Right hindlimb (tissue), 1 donor: ENCODE results near the gene PRKN.

Experiments
- DNase-seq: peaks from one replicate; pipeline ENCODE4 v3.0.0-alpha.2; 2018

PRKN gene

GRCh38 chr6:162528538-162528937 lies 199.0 kb downstream of the PRKN start:
- DNase-seq = no peak

DNA sequence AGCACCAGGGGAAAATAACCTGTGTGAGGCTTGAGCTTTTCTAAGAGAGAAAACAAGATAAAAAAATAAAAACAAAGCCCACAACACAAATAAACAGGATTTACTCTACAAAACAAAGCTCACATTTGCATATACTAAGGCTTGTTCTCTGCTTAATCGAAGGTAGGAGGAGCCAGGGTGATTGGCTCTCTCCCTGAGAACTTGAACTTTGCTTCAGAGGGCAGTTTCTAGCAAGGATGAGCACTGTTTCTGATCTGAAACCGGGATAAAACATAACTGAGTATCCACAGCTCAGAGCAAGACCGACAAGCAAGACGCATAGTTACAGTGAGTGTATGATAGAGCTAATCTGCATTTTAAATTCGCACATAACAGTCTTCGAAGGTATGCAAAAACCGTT lies 200.6 kb downstream of the PRKN start:
- DNase-seq = no peak

DNA sequence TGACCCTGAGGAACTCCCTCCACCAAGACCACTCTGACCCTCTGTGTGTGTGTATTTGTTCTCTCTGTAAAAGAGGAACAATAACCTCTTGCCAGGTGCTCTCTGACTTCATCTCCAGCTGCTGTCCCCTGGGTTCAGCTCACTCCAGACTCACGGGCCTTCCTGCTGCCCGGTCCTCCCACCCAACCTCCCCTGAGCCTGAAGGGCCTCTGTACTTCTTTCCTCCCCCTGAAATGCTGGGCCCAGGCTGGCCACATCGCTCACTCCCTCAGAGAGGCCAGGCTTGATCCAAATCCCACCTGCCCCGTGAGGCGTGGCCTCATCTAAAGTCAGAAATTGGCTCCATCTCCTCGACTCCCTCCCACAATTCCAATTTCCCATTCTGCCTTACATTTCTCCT lies 202.4 kb downstream of the PRKN start:
- DNase-seq = peak; percentile 82

DNA sequence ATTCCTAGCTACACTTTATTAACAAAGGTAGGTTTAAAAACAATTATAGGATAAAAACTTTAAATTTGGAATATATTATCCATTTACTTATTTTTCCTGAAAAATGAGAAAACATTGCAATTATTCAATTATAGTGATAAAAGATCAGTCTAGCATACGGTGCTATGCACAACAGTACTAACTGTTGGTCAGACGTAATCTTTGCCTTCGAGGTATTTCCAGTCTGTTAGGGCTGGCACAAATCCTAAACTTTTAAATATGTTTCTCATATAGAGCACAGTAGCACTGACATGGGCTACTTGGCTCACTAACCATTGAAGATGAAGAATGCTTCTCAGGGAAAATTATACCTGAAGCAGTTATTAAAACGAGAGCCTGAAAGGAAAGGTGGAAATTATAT lies 214.8 kb downstream of the PRKN start:
- no peak for DNase-seq

DNA sequence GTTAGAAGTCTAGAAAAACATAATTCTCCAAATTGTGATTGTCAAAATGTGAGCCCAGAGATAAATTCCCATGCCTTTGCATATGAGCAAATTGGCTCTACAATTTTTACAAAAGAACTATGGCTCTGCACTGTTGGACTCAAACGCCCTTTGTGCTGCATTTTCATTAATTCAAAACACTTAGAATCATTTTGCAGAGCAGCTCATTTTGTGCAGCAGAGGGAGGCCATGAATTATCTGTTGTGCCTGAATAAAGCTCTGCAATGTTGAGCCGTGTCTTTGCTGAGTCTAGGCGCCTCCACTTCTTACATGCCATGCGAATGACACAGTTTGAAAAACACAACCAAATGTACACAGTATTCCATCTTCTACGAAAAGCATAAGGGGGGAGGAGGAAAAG lies 230.2 kb downstream of the PRKN start:
- DNase-seq = no peak

DNA sequence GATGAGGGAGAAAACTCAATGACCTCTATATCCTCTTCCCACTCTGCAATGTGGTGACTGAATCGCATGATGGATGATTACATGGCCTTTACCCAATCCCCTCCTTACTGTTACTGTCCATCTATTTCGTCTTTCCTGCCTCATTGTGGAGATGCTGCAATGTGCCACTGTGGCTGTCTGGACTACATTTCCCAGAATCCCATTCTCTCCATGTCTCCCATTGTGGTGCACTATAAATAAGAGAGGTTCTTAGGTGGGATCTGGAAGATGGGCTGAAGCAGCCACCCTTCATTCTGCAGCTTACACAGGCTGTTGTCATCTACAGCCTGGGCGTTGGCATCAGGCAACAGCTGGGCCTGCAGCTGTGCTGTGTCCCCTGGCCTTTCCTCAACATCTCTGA lies 233.6 kb downstream of the PRKN start:
- DNase-seq = no peak

DNA sequence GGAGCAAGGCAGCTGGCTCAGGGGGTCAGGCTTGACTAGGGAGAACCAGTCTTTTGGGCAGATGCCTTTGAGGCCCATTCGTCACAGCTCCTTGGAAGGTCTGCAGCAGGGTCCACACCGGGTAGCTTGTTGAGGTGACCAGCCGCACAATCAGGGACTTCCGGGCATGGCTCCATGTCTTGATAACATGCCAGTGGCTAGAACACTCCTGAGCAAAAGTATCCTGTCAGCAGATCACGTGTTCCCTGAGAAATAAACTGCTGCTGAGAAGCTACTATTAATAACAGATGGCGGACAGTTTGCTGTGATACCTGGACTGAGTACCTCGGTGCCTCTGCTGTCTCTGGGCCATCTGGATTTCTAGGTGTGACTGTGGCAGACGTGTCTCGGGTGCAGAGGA lies 235.9 kb downstream of the PRKN start:
- no peak for DNase-seq

DNA sequence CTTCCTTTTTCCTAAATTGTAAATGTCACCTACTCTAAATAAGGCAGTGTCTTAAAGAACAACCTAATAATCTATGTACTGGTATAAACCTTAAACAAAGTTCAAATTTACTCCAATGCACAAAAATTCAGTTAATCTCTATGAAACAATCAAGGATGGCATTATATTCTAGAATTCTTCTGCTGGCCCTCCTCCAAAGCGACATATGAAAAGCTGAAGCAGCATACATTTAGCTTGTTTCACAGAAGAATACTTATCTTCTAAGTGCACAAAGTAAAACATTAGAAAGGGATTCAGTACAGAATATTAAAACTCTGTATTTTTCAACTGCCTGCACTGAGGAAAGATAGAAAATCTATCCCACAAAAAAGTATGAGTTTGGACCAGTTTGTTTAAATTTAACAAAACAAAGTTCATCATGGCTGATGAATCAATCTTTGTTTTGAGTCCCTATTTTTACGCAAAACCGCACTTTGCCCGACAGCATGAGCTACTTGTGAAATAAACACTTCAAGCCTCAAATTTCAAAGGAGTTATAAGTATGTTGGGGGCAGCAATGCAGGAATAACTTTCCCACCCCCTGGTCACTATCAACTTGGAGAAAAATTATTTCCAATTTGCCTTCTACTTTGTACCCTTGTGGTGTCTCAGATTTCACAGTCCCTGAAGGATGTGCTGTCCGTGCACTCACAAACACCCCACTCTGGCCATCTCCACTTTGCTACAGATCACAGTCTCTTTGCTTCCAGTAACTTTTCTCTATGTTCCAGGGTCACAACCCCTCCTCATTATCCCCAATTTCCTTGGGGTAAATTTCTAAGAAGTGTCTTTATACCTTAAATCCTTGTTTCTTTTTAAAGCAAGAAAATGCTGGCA lies 238.2 kb downstream of the PRKN start:
- no peak for DNase-seq

DNA sequence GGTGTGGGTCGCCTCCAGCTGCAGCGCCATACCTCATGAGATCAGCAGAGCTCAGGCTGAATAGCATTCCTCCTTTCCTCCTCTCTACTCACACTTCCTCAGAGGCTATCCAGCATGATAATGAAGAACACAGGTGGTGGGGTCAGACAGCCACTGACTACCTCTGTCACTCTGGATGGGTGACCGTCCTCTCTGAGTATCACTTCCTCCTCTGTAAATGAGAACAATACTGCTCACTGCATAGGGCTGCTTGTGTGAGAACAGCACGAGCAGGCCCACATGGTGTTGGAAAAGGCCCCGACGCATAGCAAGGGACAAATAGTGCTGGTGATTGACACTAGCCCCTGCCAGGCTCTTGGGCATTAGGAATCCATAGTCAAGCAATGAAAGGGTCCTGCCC lies 239.1 kb downstream of the PRKN start:
- DNase-seq = no peak

DNA sequence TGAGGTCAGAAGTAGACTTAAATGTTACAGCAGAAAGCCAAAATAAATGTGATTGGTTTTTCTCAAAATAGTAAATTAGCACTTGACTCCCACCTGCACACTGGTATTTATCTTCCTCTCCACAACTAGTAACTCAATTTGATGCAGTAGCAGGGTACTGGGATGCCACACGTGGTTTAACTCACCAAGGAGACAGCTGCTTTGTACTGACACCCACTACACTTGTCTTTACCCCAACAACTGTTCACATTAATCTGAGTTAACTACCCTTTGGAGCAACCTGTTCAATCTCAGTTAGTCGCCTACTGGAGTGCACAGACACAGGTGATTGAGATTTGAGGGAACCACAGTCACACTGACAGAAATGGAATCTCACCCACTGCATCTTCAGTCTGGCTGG lies 242.1 kb downstream of the PRKN start:
- no peak for DNase-seq

DNA sequence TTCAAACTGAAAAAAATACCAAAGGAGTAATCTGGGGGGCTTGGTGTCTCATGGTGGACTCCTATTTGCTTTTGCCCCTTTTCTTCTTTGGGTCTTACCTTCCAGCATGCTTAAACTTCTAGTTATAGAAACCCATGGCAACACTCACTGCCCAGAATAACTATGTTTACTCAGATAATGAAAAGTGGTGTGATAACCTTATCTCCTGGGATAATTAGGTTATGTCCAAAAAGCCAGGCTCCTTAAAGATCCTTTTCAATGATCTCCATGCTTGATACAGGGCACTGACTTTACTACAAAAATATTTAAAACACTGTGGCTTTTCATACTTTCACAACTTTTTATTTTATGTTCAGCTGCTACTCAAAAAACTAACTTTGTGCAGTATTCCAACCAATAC lies 245.6 kb downstream of the PRKN start:
- DNase-seq = no peak

DNA sequence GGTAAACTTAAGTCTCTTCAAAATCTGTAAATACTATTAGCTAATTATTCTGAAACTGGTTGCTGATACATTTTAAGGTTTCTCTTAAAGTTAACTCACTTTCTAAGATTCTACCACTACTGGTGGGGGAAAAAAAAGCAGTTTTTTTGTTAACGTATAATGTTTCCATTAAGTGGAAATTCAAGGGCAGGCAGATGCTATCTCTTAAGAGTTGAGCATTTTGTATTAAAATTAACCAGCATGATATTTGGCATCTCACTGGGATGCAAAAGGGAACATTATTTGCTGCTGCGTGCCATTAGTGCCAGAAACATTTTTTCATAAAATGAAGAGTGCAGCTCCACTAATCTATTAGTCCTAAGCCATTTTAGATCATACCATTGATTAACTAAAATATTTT lies 246.2 kb downstream of the PRKN start:
- no peak for DNase-seq

DNA sequence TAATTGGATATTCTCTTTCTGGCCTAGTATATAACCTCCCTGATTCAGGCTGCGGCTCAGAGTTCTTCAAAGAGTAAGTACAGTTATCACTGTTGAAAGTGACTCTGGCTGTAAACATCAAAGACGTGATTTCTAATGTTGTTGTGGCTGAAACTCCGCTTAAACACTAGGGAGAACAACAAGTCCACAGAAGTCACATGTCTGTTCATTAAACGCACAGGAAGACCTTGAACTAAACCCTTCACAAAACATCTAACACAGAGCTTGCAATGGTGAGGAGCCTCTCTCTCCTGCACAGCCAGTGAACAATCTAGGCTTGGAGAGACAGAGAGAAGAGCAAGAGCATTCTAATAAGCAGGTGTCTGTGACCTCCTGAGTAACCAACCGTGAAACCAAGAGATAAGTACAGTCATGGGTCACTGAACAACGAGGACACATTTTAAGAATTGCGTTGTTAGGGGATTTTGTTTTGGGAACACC lies 249.3 kb downstream of the PRKN start:
- DNase-seq = no peak

- DNase-seq = no peak
Measured at GRCh38 chr6:162474722-162475121, 252.8 kb downstream of the PRKN start.

- DNase-seq = no peak
Measured at GRCh38 chr6:162471842-162472241, 255.7 kb downstream of the PRKN start.

GRCh38 chr6:162468326-162468725 lies 259.2 kb downstream of the PRKN start:
- DNase-seq = peak; percentile 38

DNA sequence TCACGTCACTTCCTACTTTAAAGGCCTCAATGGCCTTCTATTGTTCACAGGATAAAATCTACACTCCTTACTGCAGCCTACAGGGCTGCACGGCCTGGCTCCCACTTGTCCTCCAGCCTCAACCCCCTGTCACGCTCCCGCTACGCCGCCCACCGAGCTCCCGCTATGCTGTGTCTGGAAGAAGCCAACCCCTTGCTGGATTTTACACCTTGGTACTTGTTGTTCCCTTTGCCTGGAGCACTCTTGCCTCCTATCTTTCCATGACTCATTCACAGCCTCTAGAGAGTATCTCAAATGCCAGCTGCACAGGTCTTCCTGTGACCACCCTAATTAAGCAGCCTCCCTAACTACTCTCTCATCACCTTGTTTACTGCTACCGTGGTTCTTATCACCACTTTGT lies 259.9 kb downstream of the PRKN start:
- DNase-seq = no peak

DNA sequence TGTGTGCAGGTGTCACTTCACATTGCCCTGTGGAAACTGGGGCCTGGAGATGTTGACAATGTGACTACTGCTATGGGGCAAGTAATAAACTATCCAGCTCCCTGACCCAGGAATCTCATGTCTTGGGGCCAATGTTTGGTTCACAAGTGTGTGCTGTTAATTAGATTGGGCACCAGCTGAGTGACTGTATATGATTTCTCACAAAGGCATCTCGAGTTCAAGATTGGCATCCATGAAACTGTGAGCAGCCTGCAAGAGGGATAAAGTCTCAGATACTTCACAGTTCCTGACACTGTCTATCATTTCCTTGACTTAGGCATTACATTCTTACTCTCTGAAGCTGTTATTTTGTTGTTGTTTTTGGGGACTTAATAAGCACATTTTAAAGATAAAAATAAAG lies 264.0 kb downstream of the PRKN start:
- DNase-seq = no peak

- no peak for DNase-seq
Measured at GRCh38 chr6:162459985-162460384, 267.6 kb downstream of the PRKN start.

- no peak for DNase-seq
Measured at GRCh38 chr6:162450358-162450757, 277.2 kb downstream of the PRKN start.

DNA sequence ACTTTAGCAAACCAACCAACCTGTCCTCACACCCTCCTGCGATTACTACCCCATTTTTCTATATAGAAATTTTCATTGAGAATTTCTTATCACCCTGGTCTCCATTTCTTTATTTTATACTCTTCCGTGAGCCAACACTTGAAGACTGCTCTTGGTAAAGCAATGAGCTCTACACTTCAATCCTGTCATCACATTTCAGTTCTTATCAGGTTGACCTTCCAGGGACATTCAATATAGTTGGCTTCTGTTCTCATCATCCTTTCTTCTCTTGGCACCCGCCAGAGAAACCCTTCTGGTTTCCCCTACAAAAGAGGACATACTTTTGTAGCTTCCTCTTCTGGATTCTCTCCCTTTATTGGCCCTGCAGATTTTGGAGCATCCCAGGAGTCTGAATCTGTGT lies 279.3 kb downstream of the PRKN start:
- no peak for DNase-seq

GRCh38 chr6:162443101-162443500 lies 284.5 kb downstream of the PRKN start:
- no peak for DNase-seq

DNA sequence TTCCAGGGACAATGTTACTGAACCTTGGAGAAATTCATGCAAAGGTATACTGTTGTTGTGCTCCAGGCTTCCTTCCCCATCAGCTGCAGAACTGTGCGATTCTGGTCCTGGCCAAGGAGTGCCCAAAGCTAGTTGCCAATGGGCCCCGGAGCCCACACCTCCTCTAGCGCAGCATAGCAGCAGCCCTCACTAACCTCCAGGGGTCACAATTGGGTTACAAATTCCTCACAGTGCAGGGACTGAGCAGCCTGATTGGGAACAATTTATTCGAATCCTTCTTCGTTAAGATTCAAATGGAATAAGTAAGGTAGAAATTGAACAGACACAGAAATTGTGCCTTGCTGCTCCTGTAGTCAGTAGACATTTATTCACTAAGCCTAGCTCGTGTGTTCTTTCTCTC lies 284.9 kb downstream of the PRKN start:
- DNase-seq = no peak

GRCh38 chr6:162441991-162442390 lies 285.6 kb downstream of the PRKN start:
- DNase-seq = no peak

DNA sequence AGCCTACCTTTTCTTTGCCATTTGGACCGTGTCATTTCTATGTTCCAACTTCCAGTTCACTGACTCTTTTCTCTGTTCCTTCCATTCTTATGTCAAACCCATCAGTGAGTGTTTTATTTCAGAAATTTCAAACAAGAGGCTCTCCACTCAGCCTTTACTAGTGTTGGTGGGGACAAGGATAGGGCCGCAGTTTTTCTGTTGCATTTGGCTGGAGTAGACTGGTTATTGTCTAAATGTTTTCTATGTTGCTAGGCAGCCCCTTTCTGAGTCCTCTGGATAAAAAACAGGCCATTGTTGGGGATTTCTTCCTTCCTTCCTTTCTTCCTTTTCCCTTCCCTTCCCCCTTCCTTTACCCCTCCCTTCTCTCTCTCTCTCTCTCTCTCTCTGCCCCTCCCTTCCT lies 288.6 kb downstream of the PRKN start:
- no peak for DNase-seq
